HepG2 (cell line): Measurements from ENCODE around the gene TSPYL2. TPM values are rescaled to one million over a fixed set of nuclear protein-coding genes. Genes with fewer than 3 reads are reported as not detected.

Experiments
- ATF1 ChIP-seq: IDR thresholded peaks from 2 replicates; pipeline ENCODE4 v1.6.1; 2016; ENCODE audit warnings: mild to moderate bottlenecking, control low read depth
- GATAD1 ChIP-seq: IDR thresholded peaks from 2 replicates; pipeline ENCODE4 v1.6.1; 2016; ENCODE audit warnings: missing genetic modification reagents, missing compliant biosample characterization
- HNRNPLL ChIP-seq: fragments of 200-400 bp; formaldehyde crosslinking; IDR thresholded peaks from 2 replicates; pipeline ENCODE4 v1.6.1; 2017; ENCODE audit warnings: mild to moderate bottlenecking, low read depth, low read length; ENCODE audit not compliant: poor library complexity, severe bottlenecking
- MYC ChIP-seq: sonication (generic); formaldehyde crosslinking; IDR thresholded peaks from 2 replicates; pipeline ENCODE4 v1.9.0; 2021; ENCODE audit warnings: missing genetic modification reagents, borderline replicate concordance
- NFE2 ChIP-seq: sonication (generic); formaldehyde crosslinking; IDR thresholded peaks from 2 replicates; pipeline ENCODE4 v1.4.0; 2020; ENCODE audit warnings: missing genetic modification reagents
- POLR2AphosphoS5 ChIP-seq: IDR thresholded peaks from 2 replicates; pipeline ENCODE4 v1.6.1; 2012; ENCODE audit warnings: low read depth, low read length
- POLR2G ChIP-seq: fragments of 200-400 bp; formaldehyde crosslinking; IDR thresholded peaks from 2 replicates; pipeline ENCODE4 v1.6.1; 2018; ENCODE audit warnings: mild to moderate bottlenecking, low read depth, low read length, moderate library complexity
- REL ChIP-seq: sonication (generic); formaldehyde crosslinking; conservative IDR thresholded peaks from 2 replicates; pipeline ENCODE4 v1.8.0; 2022; ENCODE audit warnings: mild to moderate bottlenecking, missing genetic modification reagents, moderate library complexity
- RFXANK ChIP-seq: IDR thresholded peaks from 2 replicates; pipeline ENCODE4 v1.6.1; 2016
- SP1 ChIP-seq, 2 experiments: fragments of 450-650 bp in 1 of 2; sonication (generic) in 1 of 2; formaldehyde crosslinking in 1 of 2; IDR thresholded peaks; 2 replicates each; pipeline versions ENCODE4 v1.4.0 to v1.6.1; 2016 to 2020; ENCODE audit warnings: missing genetic modification reagents in 1 of 2
- TAF1 ChIP-seq: sonication (generic); formaldehyde crosslinking; IDR thresholded peaks from 2 replicates; pipeline ENCODE4 v1.4.0; 2020; ENCODE audit warnings: missing genetic modification reagents
- TBX2 ChIP-seq: sonication (generic); formaldehyde crosslinking; IDR thresholded peaks from 2 replicates; pipeline ENCODE4 v1.5.0; 2020; ENCODE audit warnings: missing genetic modification reagents, mild to moderate bottlenecking, borderline replicate concordance
- TBX3 ChIP-seq: fragments of 450-650 bp; IDR thresholded peaks from 2 replicates; pipeline ENCODE4 v1.6.1; 2017; ENCODE audit warnings: antibody characterized with exemption, mild to moderate bottlenecking, inconsistent platforms, borderline replicate concordance
- TOPORS ChIP-seq: sonication (generic); formaldehyde crosslinking; IDR thresholded peaks from 2 replicates; pipeline ENCODE4 v1.8.0; 2023; ENCODE audit warnings: mild to moderate bottlenecking, missing genetic modification reagents
- ZBTB8A ChIP-seq: sonication (generic); formaldehyde crosslinking; IDR thresholded peaks from 2 replicates; pipeline ENCODE4 v1.4.0; 2020; ENCODE audit warnings: mild to moderate bottlenecking, low read depth, missing genetic modification reagents, borderline replicate concordance
- ZNF460 ChIP-seq: sonication (generic); formaldehyde crosslinking; IDR thresholded peaks from 2 replicates; pipeline ENCODE4 v1.5.1; 2020; ENCODE audit warnings: missing genetic modification reagents, mild to moderate bottlenecking, borderline replicate concordance
- ZNF768 ChIP-seq: sonication (generic); formaldehyde crosslinking; IDR thresholded peaks from 2 replicates; pipeline ENCODE4 v1.4.0; 2020; ENCODE audit warnings: missing genetic modification reagents
- ZNF792 ChIP-seq: IDR thresholded peaks from 2 replicates; pipeline ENCODE4 v1.6.1; 2016
- polyA plus RNA-seq, 8 experiments: library from polyadenylated mRNA; depleted of rRNA in 3 of 8; stranded (reverse) in 7 of 8; unstranded in 1 of 8; fragments of >200 nt; fragmentation: Illumina TruSeq in 4 of 8; extraction: Trizol in 4 of 8; gene quantifications; 2 replicates each; pipeline versions ENCODE4 v1.2.1 to v1.2.3, GENCODE V29; 2011 to 2016; ENCODE audit warnings: low read depth in 4 of 8, missing spikeins in 1 of 8, mixed read lengths in 1 of 8; ENCODE audit not compliant: insufficient read depth in 1 of 8
- total RNA-seq, 5 experiments: library from RNA; depleted of rRNA; stranded (reverse); fragments of >200 nt; fragmentation: Illumina TruSeq; extraction: Trizol; gene quantifications; 2 replicates each; pipeline ENCODE4 v1.2.3, GENCODE V29; 2016; ENCODE audit warnings: low read depth in 1 of 5
- TF ChIP-seq, protein P1 (sequence below): sonication (generic); formaldehyde crosslinking; IDR thresholded peaks from 2 replicates; pipeline ENCODE4 v1.9.0; 2022; ENCODE audit warnings: low read depth, missing genetic modification reagents
- TF ChIP-seq, protein P2 (sequence below): sonication (generic); formaldehyde crosslinking; IDR thresholded peaks from 2 replicates; pipeline ENCODE4 v1.5.0; 2020; ENCODE audit warnings: mild to moderate bottlenecking, missing genetic modification reagents, borderline replicate concordance
- TF ChIP-seq, protein P3 (sequence below): sonication (generic); formaldehyde crosslinking; IDR thresholded peaks from 2 replicates; pipeline ENCODE4 v1.5.0; 2020; ENCODE audit warnings: mild to moderate bottlenecking, missing genetic modification reagents
- TF ChIP-seq, protein P4 (sequence below), 2 experiments: fragments of 450-650 bp in 1 of 2; sonication (generic) in 1 of 2; formaldehyde crosslinking; IDR thresholded peaks; 2 replicates each; pipeline versions ENCODE4 v1.5.0 to v1.8.0; 2020 to 2022; ENCODE audit warnings: mild to moderate bottlenecking in 1 of 2, missing genetic modification reagents in 1 of 2
- TF ChIP-seq, protein P5 (sequence below): sonication (generic); formaldehyde crosslinking; IDR thresholded peaks from 2 replicates; pipeline ENCODE4 v1.4.0; 2020; ENCODE audit warnings: mild to moderate bottlenecking, missing genetic modification reagents

Gene TSPYL2
- total and polyA plus RNA-seq, 2 of the 13 experiments (the other 11 are each of a cell fraction or from before 2014, with no cell fraction given) = 10.1 to 15.5 TPM

DNA sequence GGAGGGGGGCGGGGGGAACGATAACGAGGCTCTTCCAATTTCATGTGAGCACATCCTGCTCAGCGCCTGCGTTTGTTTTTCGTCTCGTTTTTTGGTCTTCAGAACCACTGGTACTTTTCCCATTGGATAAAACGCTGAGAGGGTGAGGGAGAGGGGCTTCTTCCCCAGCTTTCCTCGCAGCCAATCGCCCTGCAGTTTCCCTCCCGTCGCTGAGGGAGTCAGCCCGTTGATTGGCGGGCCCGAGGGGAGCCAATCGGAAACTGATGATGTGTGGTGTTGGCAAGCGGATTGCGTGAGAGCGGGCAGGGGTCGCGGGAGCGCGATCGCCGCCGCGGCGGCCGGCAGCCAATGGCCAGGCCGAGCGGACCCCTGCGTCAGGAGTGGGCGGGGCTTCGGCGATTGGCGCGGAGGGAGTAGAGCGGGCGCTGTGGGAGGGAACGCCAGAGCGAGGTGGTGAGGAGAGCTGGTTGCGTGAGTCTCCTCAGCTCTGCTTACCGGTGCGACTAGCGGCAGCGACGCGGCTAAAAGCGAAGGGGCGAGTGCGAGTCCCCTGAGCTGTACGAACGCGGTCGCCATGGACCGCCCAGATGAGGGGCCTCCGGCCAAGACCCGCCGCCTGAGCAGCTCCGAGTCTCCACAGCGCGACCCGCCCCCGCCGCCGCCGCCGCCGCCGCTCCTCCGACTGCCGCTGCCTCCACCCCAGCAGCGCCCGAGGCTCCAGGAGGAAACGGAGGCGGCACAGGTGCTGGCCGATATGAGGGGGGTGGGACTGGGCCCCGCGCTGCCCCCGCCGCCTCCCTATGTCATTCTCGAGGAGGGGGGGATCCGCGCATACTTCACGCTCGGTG, at the start of gene TSPYL2 (continued):
- TF ChIP-seq, protein P1, sequence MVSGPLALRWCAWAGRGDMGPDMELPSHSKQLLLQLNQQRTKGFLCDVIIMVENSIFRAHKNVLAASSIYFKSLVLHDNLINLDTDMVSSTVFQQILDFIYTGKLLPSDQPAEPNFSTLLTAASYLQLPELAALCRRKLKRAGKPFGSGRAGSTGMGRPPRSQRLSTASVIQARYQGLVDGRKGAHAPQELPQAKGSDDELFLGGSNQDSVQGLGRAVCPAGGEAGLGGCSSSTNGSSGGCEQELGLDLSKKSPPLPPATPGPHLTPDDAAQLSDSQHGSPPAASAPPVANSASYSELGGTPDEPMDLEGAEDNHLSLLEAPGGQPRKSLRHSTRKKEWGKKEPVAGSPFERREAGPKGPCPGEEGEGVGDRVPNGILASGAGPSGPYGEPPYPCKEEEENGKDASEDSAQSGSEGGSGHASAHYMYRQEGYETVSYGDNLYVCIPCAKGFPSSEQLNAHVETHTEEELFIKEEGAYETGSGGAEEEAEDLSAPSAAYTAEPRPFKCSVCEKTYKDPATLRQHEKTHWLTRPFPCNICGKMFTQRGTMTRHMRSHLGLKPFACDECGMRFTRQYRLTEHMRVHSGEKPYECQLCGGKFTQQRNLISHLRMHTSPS (CRISPR knock-in tag) = no peak
- TF ChIP-seq, protein P2, sequence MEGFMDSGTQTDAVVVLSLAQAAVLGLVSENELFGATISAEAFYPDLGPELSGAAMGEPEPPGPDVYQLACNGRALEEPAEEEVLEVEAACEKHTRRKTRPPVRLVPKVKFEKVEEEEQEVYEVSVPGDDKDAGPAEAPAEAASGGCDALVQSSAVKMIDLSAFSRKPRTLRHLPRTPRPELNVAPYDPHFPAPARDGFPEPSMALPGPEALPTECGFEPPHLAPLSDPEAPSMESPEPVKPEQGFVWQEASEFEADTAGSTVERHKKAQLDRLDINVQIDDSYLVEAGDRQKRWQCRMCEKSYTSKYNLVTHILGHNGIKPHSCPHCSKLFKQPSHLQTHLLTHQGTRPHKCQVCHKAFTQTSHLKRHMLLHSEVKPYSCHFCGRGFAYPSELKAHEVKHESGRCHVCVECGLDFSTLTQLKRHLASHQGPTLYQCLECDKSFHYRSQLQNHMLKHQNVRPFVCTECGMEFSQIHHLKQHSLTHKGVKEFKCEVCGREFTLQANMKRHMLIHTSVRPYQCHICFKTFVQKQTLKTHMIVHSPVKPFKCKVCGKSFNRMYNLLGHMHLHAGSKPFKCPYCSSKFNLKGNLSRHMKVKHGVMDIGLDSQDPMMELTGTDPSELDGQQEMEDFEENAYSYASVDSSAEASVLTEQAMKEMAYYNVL (CRISPR knock-in tag) = peak; percentile 66; the same call in 1 of the 2 replicates
- TF ChIP-seq, protein P3, sequence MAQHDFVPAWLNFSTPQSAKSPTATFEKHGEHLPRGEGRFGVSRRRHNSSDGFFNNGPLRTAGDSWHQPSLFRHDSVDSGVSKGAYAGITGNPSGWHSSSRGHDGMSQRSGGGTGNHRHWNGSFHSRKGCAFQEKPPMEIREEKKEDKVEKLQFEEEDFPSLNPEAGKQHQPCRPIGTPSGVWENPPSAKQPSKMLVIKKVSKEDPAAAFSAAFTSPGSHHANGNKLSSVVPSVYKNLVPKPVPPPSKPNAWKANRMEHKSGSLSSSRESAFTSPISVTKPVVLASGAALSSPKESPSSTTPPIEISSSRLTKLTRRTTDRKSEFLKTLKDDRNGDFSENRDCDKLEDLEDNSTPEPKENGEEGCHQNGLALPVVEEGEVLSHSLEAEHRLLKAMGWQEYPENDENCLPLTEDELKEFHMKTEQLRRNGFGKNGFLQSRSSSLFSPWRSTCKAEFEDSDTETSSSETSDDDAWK = no peak
- peak; percentile 44; the same call in 1 of the 2 replicates for TF ChIP-seq ZNF768
- TF ChIP-seq RFXANK = peak; percentile 99
- TF ChIP-seq TBX3 = no peak
- TF ChIP-seq REL = 0 out of 2 replicates have a peak, but pooled peaks have one; percentile 19
- peak; percentile 51 for TF ChIP-seq HNRNPLL
- peak; percentile 64; the same call in 1 of the 2 replicates for TF ChIP-seq ATF1 (CRISPR knock-in tag)
- no peak for TF ChIP-seq ZBTB8A (CRISPR knock-in tag)
- TF ChIP-seq NFE2 = no peak
- TF ChIP-seq TBX2 (CRISPR knock-in tag) = peak; percentile 53; the same call in 1 of the 2 replicates
- peak; percentile 92 for TF ChIP-seq POLR2G
- TF ChIP-seq TAF1 (CRISPR knock-in tag) = peak; percentile 91
- no peak for TF ChIP-seq SP1 (IDR thresholded peaks at IDR 0.05)
- TF ChIP-seq SP1 (CRISPR knock-in tag; IDR thresholded peaks at IDR 0.05) = peak; percentile 72
- TF ChIP-seq ZNF792 (CRISPR knock-in tag) = no peak
- TF ChIP-seq, protein P4, sequence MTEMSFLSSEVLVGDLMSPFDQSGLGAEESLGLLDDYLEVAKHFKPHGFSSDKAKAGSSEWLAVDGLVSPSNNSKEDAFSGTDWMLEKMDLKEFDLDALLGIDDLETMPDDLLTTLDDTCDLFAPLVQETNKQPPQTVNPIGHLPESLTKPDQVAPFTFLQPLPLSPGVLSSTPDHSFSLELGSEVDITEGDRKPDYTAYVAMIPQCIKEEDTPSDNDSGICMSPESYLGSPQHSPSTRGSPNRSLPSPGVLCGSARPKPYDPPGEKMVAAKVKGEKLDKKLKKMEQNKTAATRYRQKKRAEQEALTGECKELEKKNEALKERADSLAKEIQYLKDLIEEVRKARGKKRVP (CRISPR knock-in tag; IDR thresholded peaks at IDR 0.05) = peak in 1 of 2 experiments; percentile 79; a peak in 2 of 4 replicates
- TF ChIP-seq GATAD1 (CRISPR knock-in tag) = peak; percentile 48; the same call in 1 of the 2 replicates
- TF ChIP-seq POLR2AphosphoS5 = peak; percentile 84
- peak; percentile 16; the same call in 1 of the 2 replicates for TF ChIP-seq MYC (CRISPR knock-in tag)
- TF ChIP-seq, protein P5, sequence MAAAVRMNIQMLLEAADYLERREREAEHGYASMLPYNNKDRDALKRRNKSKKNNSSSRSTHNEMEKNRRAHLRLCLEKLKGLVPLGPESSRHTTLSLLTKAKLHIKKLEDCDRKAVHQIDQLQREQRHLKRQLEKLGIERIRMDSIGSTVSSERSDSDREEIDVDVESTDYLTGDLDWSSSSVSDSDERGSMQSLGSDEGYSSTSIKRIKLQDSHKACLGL = peak; percentile 30; the same call in 1 of the 2 replicates
- no peak for TF ChIP-seq ZNF460
- TF ChIP-seq TOPORS (CRISPR knock-in tag) = no peak
